Neural cell (in vitro differentiated cells): ENCODE results near the gene SLC35E4. TPM values are rescaled to one million over a fixed set of nuclear protein-coding genes. Genes with fewer than 3 reads are reported as not detected.
A peak's percentile ranks its signal among the peaks of the same experiment; 100 is the strongest.

Experiments used
- H2AFZ ChIP-seq: fragments of 200-600, 300-800 bp; sonication (generic), shearing (Covaris generic); 2 replicates; pipeline ENCODE4 v1.6.0; 2014; ENCODE audit warnings: low read depth, mild to moderate bottlenecking, antibody characterized with exemption, low read length, moderate library complexity
- H3F3A ChIP-seq: fragments of 200-600 bp; shearing (Covaris generic); 2 replicates; pipeline ENCODE4 v1.6.1; 2016; ENCODE audit warnings: mild to moderate bottlenecking, moderate library complexity, mixed read lengths, antibody characterized with exemption, low read length; ENCODE audit not compliant: insufficient read depth, poor library complexity, severe bottlenecking
- H3K27ac ChIP-seq: fragments of 200-600, 300-800 bp; sonication (generic), shearing (Covaris generic); 2 replicates; pipeline ENCODE4 v1.5.1; 2014; ENCODE audit warnings: mild to moderate bottlenecking, low read length, moderate library complexity
- H3K27me3 ChIP-seq: fragments of 300-800, 200-600 bp; sonication (generic), shearing (Covaris generic); 2 replicates; pipeline ENCODE4 v1.6.0; 2014; ENCODE audit warnings: mild to moderate bottlenecking, low read depth, low read length, moderate library complexity; ENCODE audit not compliant: insufficient read depth
- H3K36me3 ChIP-seq: fragments of 300-800, 200-600 bp; sonication (generic), shearing (Covaris generic); 2 replicates; pipeline ENCODE4 v1.5.1; 2014; ENCODE audit warnings: mild to moderate bottlenecking, antibody characterized with exemption, low read length, moderate library complexity; ENCODE audit not compliant: insufficient read depth
- H3K4me2 ChIP-seq: fragments of 300-800, 200-600 bp; sonication (generic), shearing (Covaris generic); 2 replicates; pipeline ENCODE4 v1.6.0; 2014; ENCODE audit warnings: mild to moderate bottlenecking, low read length
- H3K4me3 ChIP-seq: fragments of 300-800, 200-600 bp; sonication (generic), shearing (Covaris generic); 2 replicates; pipeline ENCODE4 v1.5.1; 2014; ENCODE audit warnings: mild to moderate bottlenecking, low read length, moderate library complexity
- H3K79me2 ChIP-seq: fragments of 200-600 bp; shearing (Covaris generic); replicated peaks from 2 replicates; pipeline ENCODE4 v1.6.0; 2014; ENCODE audit warnings: mild to moderate bottlenecking, low read length, moderate library complexity; ENCODE audit not compliant: insufficient read depth
- H3K9ac ChIP-seq: fragments of 300-800, 200-600 bp; sonication (generic), shearing (Covaris generic); 2 replicates; pipeline ENCODE4 v1.6.1; 2016; ENCODE audit warnings: mild to moderate bottlenecking, low read length, mixed read lengths
- H3K9me2 ChIP-seq: fragments of 200-600 bp; shearing (Covaris generic); 2 replicates; pipeline ENCODE4 v1.6.1; 2016; ENCODE audit warnings: mild to moderate bottlenecking, low read length, mixed read lengths; ENCODE audit not compliant: insufficient read depth
- H3K9me3 ChIP-seq: fragments of 200-600, 300-800 bp; sonication (generic), shearing (Covaris generic); 2 replicates; pipeline ENCODE4 v1.6.1; 2016; ENCODE audit warnings: mild to moderate bottlenecking, mixed run types, low read length, moderate library complexity, mixed read lengths
- H4K20me1 ChIP-seq: fragments of 200-600 bp; shearing (Covaris generic); 2 replicates; pipeline ENCODE4 v1.6.1; 2016; ENCODE audit warnings: mild to moderate bottlenecking, mixed run types; ENCODE audit not compliant: insufficient read depth
- CTCF ChIP-seq: fragments of 450-650 bp; IDR thresholded peaks from 2 replicates; pipeline ENCODE4 v1.5.1; 2014; ENCODE audit warnings: antibody characterized with exemption, mild to moderate bottlenecking, moderate library complexity; ENCODE audit not compliant: poor library complexity, severe bottlenecking
- EP300 ChIP-seq: fragments of 450-650 bp; conservative IDR thresholded peaks from 2 replicates; pipeline ENCODE4 v1.6.1; 2014; ENCODE audit warnings: antibody characterized with exemption, mild to moderate bottlenecking, moderate library complexity; ENCODE audit not compliant: poor library complexity, severe bottlenecking
- EZH2 ChIP-seq: fragments of 200-600, 300-800 bp; shearing (Covaris generic), sonication (generic); IDR thresholded peaks from 2 replicates; pipeline ENCODE4 v1.6.1; 2014; ENCODE audit warnings: antibody characterized with exemption, low read length, borderline replicate concordance, mild to moderate bottlenecking; ENCODE audit not compliant: insufficient read depth, poor library complexity, severe bottlenecking
- MXI1 ChIP-seq: fragments of 450-650 bp; conservative IDR thresholded peaks from 2 replicates; pipeline ENCODE4 v1.6.1; 2014; ENCODE audit warnings: antibody characterized with exemption, mild to moderate bottlenecking; ENCODE audit not compliant: poor library complexity, severe bottlenecking
- POLR2AphosphoS5 ChIP-seq: IDR thresholded peaks from 2 replicates; pipeline ENCODE4 v1.6.1; 2012
- RAD21 ChIP-seq: fragments of 450-650 bp; conservative IDR thresholded peaks from 2 replicates; pipeline ENCODE4 v1.6.1; 2014; ENCODE audit warnings: antibody characterized with exemption, mild to moderate bottlenecking, moderate library complexity
- SMC3 ChIP-seq: fragments of 450-650 bp; conservative IDR thresholded peaks from 2 replicates; pipeline ENCODE4 v1.6.1; 2014; ENCODE audit warnings: antibody characterized with exemption, mild to moderate bottlenecking, moderate library complexity; ENCODE audit not compliant: poor library complexity
- TAF1 ChIP-seq: IDR thresholded peaks from 2 replicates; pipeline ENCODE4 v1.6.1; 2012; ENCODE audit warnings: low read depth
- polyA plus RNA-seq: library from polyadenylated mRNA; depleted of rRNA; stranded (reverse); fragments of >200 nt; gene quantifications from 2 replicates; pipeline ENCODE4 v1.2.3, GENCODE V29; 2014
- TF ChIP-seq, protein P1 (sequence below): IDR thresholded peaks from 2 replicates; pipeline ENCODE4 v1.6.1; 2012; ENCODE audit warnings: borderline replicate concordance

Gene SLC35E4
- polyA plus RNA-seq, 1 donor from 2014 or later, result 5.5 TPM

DNA sequence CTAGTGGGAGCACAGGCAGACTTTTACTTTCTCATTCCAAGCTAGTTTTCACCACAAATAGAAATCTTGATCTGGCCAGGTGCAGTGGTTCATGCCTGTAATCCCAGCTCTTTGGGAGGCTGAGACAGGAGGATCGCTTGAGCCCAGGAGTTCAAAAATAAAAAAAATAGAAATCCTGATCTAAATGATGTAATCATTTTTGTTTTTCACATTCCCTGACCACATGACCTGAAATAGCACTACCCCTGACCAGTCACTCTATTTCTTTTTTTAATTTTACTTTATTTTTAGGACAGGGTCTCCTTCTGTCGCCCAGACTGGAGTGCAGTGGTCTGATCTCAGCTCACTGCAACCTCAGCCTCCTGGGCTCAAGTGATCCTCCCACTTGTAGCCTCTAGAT is 30.9 kb upstream of the SLC35E4 start:
- Histone ChIP-seq H2AFZ (no peak overlapping the region), H3K4me3 (no peak overlapping the region), H4K20me1 (no peaks in the 10 kb centered on the region), H3K27ac (no peak overlapping the region), H3K9me2 (no peaks in the 10 kb centered on the region), H3K4me2 (no peak overlapping the region), H3K36me3 (no peaks in the 10 kb centered on the region), H3K9ac (no peak overlapping the region), H3K27me3 (no peaks in the 10 kb centered on the region), H3K9me3 (no peaks in the 10 kb centered on the region), H3K79me2 (peaks cover 11% of the 10 kb centered on the region), H3F3A (no peaks in the 10 kb centered on the region)
- no peak for TF ChIP-seq MXI1
- no peak for TF ChIP-seq EP300
- no peak for TF ChIP-seq RAD21
- TF ChIP-seq, protein P1, sequence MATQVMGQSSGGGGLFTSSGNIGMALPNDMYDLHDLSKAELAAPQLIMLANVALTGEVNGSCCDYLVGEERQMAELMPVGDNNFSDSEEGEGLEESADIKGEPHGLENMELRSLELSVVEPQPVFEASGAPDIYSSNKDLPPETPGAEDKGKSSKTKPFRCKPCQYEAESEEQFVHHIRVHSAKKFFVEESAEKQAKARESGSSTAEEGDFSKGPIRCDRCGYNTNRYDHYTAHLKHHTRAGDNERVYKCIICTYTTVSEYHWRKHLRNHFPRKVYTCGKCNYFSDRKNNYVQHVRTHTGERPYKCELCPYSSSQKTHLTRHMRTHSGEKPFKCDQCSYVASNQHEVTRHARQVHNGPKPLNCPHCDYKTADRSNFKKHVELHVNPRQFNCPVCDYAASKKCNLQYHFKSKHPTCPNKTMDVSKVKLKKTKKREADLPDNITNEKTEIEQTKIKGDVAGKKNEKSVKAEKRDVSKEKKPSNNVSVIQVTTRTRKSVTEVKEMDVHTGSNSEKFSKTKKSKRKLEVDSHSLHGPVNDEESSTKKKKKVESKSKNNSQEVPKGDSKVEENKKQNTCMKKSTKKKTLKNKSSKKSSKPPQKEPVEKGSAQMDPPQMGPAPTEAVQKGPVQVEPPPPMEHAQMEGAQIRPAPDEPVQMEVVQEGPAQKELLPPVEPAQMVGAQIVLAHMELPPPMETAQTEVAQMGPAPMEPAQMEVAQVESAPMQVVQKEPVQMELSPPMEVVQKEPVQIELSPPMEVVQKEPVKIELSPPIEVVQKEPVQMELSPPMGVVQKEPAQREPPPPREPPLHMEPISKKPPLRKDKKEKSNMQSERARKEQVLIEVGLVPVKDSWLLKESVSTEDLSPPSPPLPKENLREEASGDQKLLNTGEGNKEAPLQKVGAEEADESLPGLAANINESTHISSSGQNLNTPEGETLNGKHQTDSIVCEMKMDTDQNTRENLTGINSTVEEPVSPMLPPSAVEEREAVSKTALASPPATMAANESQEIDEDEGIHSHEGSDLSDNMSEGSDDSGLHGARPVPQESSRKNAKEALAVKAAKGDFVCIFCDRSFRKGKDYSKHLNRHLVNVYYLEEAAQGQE, result no peak
- TF ChIP-seq POLR2AphosphoS5, result no peak
- TF ChIP-seq TAF1, result no peak
- TF ChIP-seq SMC3, result no peak
- TF ChIP-seq CTCF, result no peak
- no peak for TF ChIP-seq EZH2

DNA sequence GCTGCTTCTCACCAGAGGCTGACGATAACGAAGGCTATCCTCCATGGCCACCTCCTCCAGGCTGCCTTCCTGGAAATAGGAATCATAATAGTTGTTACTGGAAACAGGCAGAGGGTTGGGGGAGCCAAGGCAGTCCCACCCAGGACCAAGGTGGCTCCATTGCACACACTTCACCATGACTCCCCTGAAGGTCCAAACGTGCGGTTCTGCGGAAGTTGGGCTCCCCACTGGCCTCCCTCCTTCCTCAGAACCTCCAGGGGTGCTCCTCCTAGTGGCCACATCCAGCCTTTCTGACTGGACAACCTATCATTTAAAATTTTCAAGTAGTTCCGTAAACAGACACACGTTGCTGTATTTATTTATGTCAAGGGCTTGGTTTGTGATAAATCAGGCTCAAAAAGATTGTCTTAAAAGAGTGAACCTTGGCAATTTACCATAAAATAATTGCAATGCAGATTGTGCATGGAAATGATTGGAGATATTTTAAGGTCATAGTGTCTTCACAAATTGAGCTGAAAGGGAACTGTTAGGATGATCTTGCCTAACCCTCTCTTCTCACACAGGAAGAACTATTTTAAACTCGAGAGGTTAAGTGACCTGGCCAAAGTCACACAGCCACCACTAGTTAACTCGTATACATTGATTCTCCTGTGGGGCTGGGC is 30.0 kb upstream of the SLC35E4 start:
- H2AFZ ChIP-seq, result no peak overlapping the region
- no peaks in the 10 kb centered on the region for H3K9me3 ChIP-seq
- TF ChIP-seq MXI1 (no peak), CTCF (peak; percentile 47), POLR2AphosphoS5 (no peak), RAD21 (no peak), EZH2 (no peak)
- no peaks in the 10 kb centered on the region for H3F3A ChIP-seq
- H3K79me2 ChIP-seq, result peaks cover 11% of the 10 kb centered on the region
- no peak overlapping the region for H3K27ac ChIP-seq
- H3K27me3 ChIP-seq, result no peaks in the 10 kb centered on the region
- no peak overlapping the region for H3K9ac ChIP-seq
- no peaks in the 10 kb centered on the region for H3K36me3 ChIP-seq
- no peak overlapping the region for H3K4me3 ChIP-seq
- H3K9me2 ChIP-seq, result no peaks in the 10 kb centered on the region
- H3K4me2 ChIP-seq, result no peak overlapping the region
- H4K20me1 ChIP-seq, result no peaks in the 10 kb centered on the region
